Neuronal stem cell (in vitro differentiated cells): ENCODE data around the gene CCNG2. TPM values are rescaled to one million over a fixed set of nuclear protein-coding genes. Genes with fewer than 3 reads are reported as not detected.

ENCODE experiments used
- small RNA-seq: library from polyadenylated mRNA; stranded (forward); fragments of <200 nt; extraction: miRNeasy Mini kit (QIAGEN cat#:217004); gene quantifications from one replicate; pipeline ENCODE3, GENCODE V24; 2013; ENCODE audit not compliant: insufficient read depth

CCNG2 gene

Small RNA genes within 50 kb of the gene (small RNA-seq; reads per million reads assigned to genes)
- not detected for gene RNU6-1187P
